Brain pericyte (primary cell): ENCODE measurements around the gene VPS13D.

Experiments used
- DNase-seq: peaks from one replicate; pipeline ENCODE4 v3.0.0-alpha.2; 2012; ENCODE audit warnings: low read depth, low spot score

VPS13D gene

DNA sequence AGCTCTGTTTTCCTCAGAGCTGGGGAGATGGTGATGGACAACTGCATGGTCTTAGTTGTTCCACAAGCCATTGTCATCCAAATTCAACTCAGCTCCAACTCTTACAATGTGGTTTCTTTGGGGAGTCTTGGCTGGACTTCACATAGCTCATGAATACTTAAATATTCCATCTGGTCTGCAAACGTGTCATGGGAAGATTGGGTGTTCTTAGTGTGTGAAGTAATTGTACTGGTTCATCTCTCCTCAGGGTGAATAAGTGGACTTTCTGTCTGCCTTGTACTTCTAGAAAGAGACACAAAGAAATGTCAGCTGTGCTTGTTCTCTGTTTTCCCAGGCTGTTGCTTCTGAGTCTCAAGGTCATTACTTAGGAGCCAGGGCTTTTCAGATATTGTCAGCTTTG, 106.6 kb downstream of the VPS13D start:
- DNase-seq: no peak

DNA sequence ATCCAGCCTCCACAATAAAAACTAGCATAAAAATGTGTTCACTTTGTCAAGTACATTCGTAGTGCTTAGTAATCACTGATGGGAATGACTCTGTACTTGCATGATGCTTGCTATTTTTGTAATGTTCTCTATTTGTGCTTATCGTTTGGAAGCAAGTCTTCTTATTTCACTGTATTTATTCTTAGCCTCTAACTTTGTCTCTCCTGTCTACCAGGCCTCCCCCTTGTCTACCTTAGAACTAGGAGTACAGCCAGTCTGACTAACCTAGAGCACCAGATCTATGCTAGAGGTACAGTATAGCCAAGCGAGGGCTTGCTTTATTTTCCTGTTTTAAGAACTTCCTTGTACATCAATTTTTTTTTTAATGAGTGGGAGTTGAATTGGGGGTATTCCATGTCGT, 108.2 kb downstream of the VPS13D start:
- no peak for DNase-seq

- no peak for DNase-seq
These were observed 109.0 kb downstream of the VPS13D start for GRCh38 chr1:12338823-12339222.

GRCh38 chr1:12339396-12339795, 109.6 kb downstream of the VPS13D start:
- DNase-seq: no peak

GRCh38 chr1:12339811-12340543, 110.1 kb downstream of the VPS13D start:
- DNase-seq: no peak

- DNase-seq: no peak
These were observed 110.7 kb downstream of the VPS13D start for GRCh38 chr1:12340544-12340930.

DNA sequence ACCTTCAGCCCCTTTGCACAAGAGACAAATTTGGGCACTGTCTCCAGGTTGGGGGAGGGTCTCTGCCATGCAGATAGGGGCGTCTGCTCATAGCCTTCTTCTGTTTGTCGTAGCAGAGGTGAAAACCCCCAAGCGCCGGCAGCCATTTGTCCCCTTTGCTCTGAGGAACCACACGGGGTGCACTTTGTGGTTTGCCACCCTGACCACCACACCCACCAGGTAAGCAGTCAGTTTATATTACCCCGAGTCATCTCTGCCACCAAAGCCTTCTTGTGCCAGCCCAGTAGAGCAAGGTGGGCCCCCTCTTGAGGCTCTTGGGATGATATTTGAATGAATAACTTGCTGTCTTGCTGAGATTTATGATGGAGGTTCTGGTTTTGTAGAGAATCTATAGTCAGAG, 111.8 kb downstream of the VPS13D start:
- DNase-seq: no peak

GRCh38 chr1:12342401-12343003, 112.7 kb downstream of the VPS13D start:
- no peak for DNase-seq

DNA sequence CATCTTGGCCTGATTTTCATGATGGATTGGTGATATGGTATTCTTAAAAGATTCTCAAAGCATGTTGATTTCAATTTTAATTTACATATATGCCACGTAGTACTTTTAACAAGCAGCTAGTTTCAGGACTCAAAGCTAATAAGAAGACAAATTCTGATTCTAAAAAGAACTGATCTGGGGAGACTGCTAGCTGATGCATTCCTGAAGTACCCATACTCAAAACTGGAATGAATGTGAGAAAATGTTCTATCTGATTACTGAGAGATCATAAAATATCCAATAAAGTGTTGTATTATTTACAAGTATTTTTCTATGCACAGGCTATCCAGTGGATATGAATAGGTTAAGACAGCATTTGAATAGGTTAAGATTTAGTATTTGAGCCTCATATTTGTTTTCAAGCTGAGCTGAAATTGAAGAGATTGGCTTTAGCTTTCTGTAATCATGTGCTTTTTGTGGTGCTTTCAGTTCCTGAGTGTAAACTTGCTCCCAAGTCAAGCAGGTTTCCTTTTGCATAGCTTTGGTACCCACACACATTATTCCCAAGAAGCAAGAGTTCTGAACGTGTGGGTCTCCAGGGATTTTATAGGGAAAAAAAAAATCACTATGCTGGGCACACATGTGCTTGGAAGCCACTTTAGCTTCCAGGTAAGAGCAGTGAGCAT, 114.1 kb downstream of the VPS13D start:
- DNase-seq: no peak

GRCh38 chr1:12344596-12345349, 114.9 kb downstream of the VPS13D start:
- DNase-seq: no peak

GRCh38 chr1:12345350-12346217, 115.8 kb downstream of the VPS13D start:
- DNase-seq: no peak

DNA sequence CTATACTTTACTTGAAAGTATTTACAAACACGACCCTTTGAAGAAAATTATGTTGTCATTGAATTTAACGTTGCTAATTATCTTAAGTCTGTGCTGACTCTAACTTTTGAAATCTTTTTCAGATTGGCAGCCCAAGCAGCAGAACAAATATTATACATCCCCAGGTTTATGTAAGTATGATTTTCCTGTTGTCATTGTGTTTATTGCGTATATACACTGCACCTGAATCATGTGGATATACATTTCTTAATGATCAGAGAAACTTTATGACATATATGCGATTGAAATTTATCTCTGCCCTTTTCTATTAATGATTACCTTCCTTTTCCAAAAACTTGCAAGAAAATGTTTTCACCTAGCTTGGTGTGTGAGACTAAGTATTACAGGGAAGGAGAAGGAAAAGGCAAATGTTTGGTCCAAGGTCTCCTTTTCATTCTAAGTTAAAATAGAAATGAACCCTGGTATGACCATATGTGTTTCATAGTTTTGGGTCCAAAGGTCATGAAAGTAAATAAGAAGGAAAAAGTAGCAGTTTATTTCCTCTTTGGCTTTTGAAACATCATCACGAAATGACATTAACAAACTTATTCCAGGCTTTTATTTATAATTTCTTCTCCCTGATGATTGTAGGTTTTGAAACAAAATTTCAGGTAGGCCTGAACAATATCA, 116.8 kb downstream of the VPS13D start:
- no peak for DNase-seq

DNA sequence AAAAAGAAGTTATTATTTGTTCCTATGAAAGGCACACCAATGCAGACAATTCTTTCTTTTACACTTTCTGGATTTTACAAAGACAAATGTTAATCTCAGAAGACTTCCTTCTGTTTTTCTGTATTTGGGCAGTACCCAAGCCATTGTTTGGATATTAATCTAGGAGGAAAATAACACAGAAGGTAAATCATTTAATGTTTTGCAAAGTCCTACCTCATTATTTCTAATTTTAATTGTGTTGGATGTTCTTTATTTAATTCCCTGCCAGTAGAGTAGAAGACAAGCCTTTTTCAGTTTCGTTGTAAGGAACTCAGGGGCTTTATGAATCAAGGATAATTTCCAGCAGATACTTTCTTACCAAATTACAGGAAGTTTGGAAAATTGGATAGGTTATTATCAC, 118.3 kb downstream of the VPS13D start:
- DNase-seq: no peak

DNA sequence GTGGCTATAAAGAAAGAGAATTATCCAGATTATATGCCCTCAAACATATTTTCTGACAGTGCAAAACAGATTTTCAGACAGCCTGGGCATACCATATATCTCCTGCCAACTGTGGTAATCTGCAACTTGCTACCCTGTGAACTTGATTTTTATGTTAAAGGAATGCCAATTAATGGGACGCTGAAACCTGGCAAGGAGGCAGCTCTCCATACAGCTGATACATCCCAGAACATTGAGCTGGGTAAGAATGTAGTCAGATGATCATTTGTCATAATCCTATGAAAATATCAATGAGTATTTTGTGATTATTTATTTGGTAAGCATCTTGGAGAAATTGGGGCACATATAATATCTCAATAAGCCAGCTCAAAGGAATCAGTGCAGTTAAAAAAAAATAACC, 124.2 kb downstream of the VPS13D start:
- DNase-seq: no peak

GRCh38 chr1:12356004-12356890, 126.4 kb downstream of the VPS13D start:
- DNase-seq: no peak

GRCh38 chr1:12358499-12358898, 128.7 kb downstream of the VPS13D start:
- no peak for DNase-seq

DNA sequence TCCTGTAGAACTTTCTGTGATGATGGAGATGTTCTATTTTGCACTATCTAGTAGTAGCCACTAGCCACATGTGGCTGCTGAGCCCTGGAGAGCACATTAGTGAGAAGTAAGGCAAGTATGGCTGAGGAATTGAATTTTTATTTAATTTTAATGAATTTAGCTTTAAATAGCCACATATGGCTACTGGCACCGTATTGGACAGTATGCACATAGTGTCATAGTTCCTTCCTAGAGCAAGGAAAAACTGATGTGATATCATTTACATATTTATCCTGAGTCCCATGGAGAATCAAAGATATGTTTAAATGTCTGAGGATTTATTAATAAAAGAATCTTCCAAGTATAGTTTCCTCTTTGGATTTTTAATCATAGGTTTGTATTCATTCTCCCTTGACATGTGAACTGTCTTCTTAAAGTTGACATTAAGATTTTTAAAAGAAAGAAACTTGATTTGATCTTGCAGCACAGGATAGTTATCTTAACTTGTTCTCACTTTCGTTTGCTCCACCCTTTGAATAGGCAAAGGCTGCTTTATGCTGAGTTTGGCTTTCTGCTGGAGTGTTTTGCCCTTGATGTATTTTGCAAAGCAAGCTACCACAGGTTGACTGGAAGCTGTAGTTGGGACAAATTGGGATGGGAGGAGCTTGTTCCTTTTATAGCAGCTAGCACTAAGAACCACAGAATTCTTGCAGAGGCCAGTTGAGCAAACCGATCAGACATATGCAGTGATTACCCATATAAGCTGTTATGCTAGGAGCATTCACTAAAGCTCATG, 129.7 kb downstream of the VPS13D start:
- DNase-seq: no peak

DNA sequence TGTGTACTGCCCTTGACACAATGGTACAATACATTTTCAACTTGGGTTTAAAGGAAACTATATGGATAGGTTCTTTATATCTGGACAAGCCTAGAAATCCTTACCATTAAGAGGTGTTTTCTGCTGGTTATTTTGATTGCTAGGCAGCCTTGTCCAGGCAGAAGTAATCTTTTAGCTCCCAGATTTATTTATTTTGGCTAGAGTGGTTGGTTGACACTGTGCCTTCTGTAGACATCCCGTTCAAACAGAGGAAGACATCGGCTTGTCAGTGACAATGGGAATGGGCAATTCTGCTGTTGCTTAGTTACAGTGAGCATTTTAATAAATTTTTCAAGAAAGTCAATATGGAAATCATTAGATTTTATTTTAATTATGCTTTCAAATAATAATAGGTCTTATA, 138.8 kb downstream of the VPS13D start:
- DNase-seq: no peak

DNA sequence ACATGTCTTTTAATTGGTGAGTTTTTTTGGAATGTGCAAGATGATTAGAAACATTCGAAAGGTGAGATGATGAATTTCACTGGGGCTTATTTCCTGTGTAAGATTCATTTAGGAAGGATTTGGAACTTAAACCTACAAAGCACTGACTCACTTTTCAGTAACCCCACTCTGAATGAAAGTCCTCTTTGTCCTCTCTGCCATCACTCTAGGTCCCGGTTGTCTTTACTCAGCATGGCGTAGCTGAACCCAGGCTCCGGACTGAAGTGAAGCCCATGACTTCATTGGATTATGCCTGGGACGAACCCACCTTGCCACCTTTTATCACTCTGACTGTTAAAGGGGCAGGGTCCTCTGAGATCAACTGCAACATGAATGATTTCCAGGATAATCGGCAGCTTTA, 139.4 kb downstream of the VPS13D start:
- DNase-seq: no peak
